Upper lobe of left lung (tissue), 6 donors: Measurements from ENCODE around the gene GPR153. TPM values are rescaled to one million over a fixed set of nuclear protein-coding genes. Genes with fewer than 3 reads are reported as not detected.
A peak's percentile ranks its signal among the peaks of the same experiment; 100 is the strongest.

Experiments
- ATAC-seq, 2 donors: fragments of 200-7000 bp; cut with Tn5 transposase; one replicate each; pipeline ENCODE4 v1.9.1; 2022; ENCODE audit warnings: mild to moderate bottlenecking in 2 of 2, moderate library complexity in 2 of 2; ENCODE audit not compliant: low FRiP score in 2 of 2
- DNase-seq, 2 donors: peaks; one replicate each; pipeline ENCODE4 v3.0.0-alpha.2; 2019 to 2020
- H3K27ac ChIP-seq, 4 donors: fragments of 200-600 bp; sonication (generic); one replicate each; pipeline ENCODE4 v1.5.1; 2016 to 2019
- H3K27me3 ChIP-seq, 4 donors: fragments of 200-600 bp; sonication (generic); one replicate each; pipeline ENCODE4 v1.5.1; 2017 to 2019
- H3K36me3 ChIP-seq, 4 donors: fragments of 200-600 bp; sonication (generic); one replicate each; pipeline ENCODE4 v1.5.1; 2016 to 2019
- H3K4me1 ChIP-seq, 4 donors: fragments of 200-600 bp; sonication (generic); one replicate each; pipeline ENCODE4 v1.5.1; 2018 to 2019
- H3K4me3 ChIP-seq, 4 donors: fragments of 200-600 bp; sonication (generic); one replicate each; pipeline ENCODE4 v1.5.1; 2017 to 2019; ENCODE audit warnings: mild to moderate bottlenecking in 2 of 4, moderate library complexity in 1 of 4
- H3K9me3 ChIP-seq, 4 donors: fragments of 200-600 bp; sonication (generic); one replicate each; pipeline ENCODE4 v1.5.1; 2018 to 2019
- CTCF ChIP-seq, 6 experiments: fragments of 450-650 bp in 4 of 6; fragments of 200-600 bp in 2 of 6; sonication (generic) in 2 of 6; IDR thresholded peaks; one replicate each; pipeline ENCODE4 v1.5.1; 2016 to 2019; ENCODE audit warnings: antibody characterized with exemption in 6 of 6
- EP300 ChIP-seq, 4 donors: sonication (generic); formaldehyde crosslinking; IDR thresholded peaks; one replicate each; pipeline ENCODE4 v1.5.1; 2017; ENCODE audit warnings: antibody characterized with exemption in 4 of 4, control low read depth in 2 of 4
- POLR2A ChIP-seq, 4 donors: fragments of 450-650 bp; IDR thresholded peaks; one replicate each; pipeline ENCODE4 v1.5.1; 2016 to 2017; ENCODE audit warnings: antibody characterized with exemption in 4 of 4, mild to moderate bottlenecking in 2 of 4
- POLR2AphosphoS5 ChIP-seq, 2 donors: sonication (generic); formaldehyde crosslinking; IDR thresholded peaks; one replicate each; pipeline ENCODE4 v1.5.1; 2017; ENCODE audit warnings: antibody characterized with exemption in 2 of 2
- WGBS, 2 donors: methylation state at CpG; one replicate each; pipeline ENCODE4 v1.1.5; 2017 to 2018; 5-methylcytosine and 5-hydroxymethylcytosine counted together
- total RNA-seq, 6 donors: library from RNA; depleted of rRNA in 4 of 6; stranded (reverse); fragments of >200 nt in 4 of 6; gene quantifications; one replicate each; pipeline versions ENCODE4 v1.1.0 to v1.2.1, GENCODE V29; 2016 to 2021
- donor health status: DM: no; HTN: no; CAD: no; lungs with moderate emphysema.
- donor health status: DM: no; HTN: yes; CAD: no; lungs with severe emphysema.

Gene GPR153
- total RNA-seq, 6 donors from 2014 or later, result 2.4 to 25.7 (median 12.5) TPM

GRCh38 chr1:6276811-6277555 lies 16.1 kb upstream of the GPR153 start:
- TF ChIP-seq CTCF (IDR thresholded peaks at IDR 0.05) (no peak), POLR2AphosphoS5 (IDR thresholded peaks at IDR 0.05) (no peak), EP300 (IDR thresholded peaks at IDR 0.05) (no peak), POLR2A (IDR thresholded peaks at IDR 0.05) (no peak)
- WGBS, 2 donors, result 91 to 92% methylated on average over 13 to 17 of the region's 20 CpGs
- Histone ChIP-seq H3K27me3 (no peaks in the 10 kb centered on the region), H3K4me1 (no peaks in the 10 kb centered on the region), H3K9me3 (no peaks in the 10 kb centered on the region), H3K4me3 (no peak overlapping the region), H3K27ac (peak overlapping the region in 2 of 4 donors; percentile 53), H3K36me3 (peaks cover 0 to 3% (median 0%) of the 10 kb centered on the region in 4 donors)
- ATAC-seq (no peak), DNase-seq (no peak)

GRCh38 chr1:6275826-6276782 lies 15.2 kb upstream of the GPR153 start:
- ATAC-seq (peak in 1 of 2 donors; percentile 16), DNase-seq (no peak)
- Histone ChIP-seq H3K4me1 (no peaks in the 10 kb centered on the region), H3K4me3 (no peak overlapping the region), H3K27ac (peak overlapping the region in 2 of 4 donors; percentile 53), H3K36me3 (peaks cover 0 to 3% (median 0%) of the 10 kb centered on the region in 4 donors), H3K27me3 (no peaks in the 10 kb centered on the region), H3K9me3 (no peaks in the 10 kb centered on the region)
- WGBS, 2 donors, result 75 to 82% methylated on average over 25 to 31 of the region's 35 CpGs
- TF ChIP-seq POLR2AphosphoS5 (IDR thresholded peaks at IDR 0.05), result peak in 1 of 2 donors; percentile 12
- TF ChIP-seq CTCF (IDR thresholded peaks at IDR 0.05), result no peak

GRCh38 chr1:6274622-6275139 lies 13.8 kb upstream of the GPR153 start:
- no peaks in the 10 kb centered on the region for H3K27me3 ChIP-seq
- DNase-seq, result no peak
- H3K36me3 ChIP-seq, result peaks cover 0 to under 1% (median 0%) of the 10 kb centered on the region in 4 donors
- ATAC-seq, result no peak
- 94% methylated on average over 12 of the region's 16 CpGs; no CpG with 5 or more reads in 1 of the 2 donors for WGBS, 2 donors
- H3K4me3 ChIP-seq, result no peak overlapping the region
- TF ChIP-seq CTCF (IDR thresholded peaks at IDR 0.05), result no peak
- no peak for TF ChIP-seq EP300 (IDR thresholded peaks at IDR 0.05)
- TF ChIP-seq POLR2A (IDR thresholded peaks at IDR 0.05), result no peak
- no peak for TF ChIP-seq POLR2AphosphoS5 (IDR thresholded peaks at IDR 0.05)
- H3K9me3 ChIP-seq, result no peaks in the 10 kb centered on the region
- no peak overlapping the region for H3K27ac ChIP-seq
- H3K4me1 ChIP-seq, result no peaks in the 10 kb centered on the region

- H3K9me3 ChIP-seq, result no peaks in the 10 kb centered on the region
- WGBS, 2 donors, result 97 to 100% methylated on average over 5 to 11 of the region's 11 CpGs
- no peaks in the 10 kb centered on the region for H3K4me1 ChIP-seq
- TF ChIP-seq POLR2AphosphoS5 (IDR thresholded peaks at IDR 0.05) (no peak), EP300 (IDR thresholded peaks at IDR 0.05) (no peak), CTCF (IDR thresholded peaks at IDR 0.05) (no peak), POLR2A (IDR thresholded peaks at IDR 0.05) (no peak)
- H3K36me3 ChIP-seq, result no peaks in the 10 kb centered on the region
- no peak for ATAC-seq
- H3K4me3 ChIP-seq, result no peak overlapping the region
- no peak for DNase-seq
- H3K27ac ChIP-seq, result no peak overlapping the region
- H3K27me3 ChIP-seq, result no peaks in the 10 kb centered on the region
These were observed 13.2 kb upstream of the GPR153 start for GRCh38 chr1:6274102-6274501.
